ENCODE results near the gene RAB10. TPM values are rescaled to one million over a fixed set of nuclear protein-coding genes. Genes with fewer than 3 reads are reported as not detected.
"Not testable (repeated sequence)": the region's sequence is repeated elsewhere in the genome, so short reads cannot be mapped to it uniquely, and the experiment has no call there.

Gene RAB10
- polyA plus RNA-seq, 12 donors, result 104 to 161 (median 117) TPM; not detected in 1

DNA sequence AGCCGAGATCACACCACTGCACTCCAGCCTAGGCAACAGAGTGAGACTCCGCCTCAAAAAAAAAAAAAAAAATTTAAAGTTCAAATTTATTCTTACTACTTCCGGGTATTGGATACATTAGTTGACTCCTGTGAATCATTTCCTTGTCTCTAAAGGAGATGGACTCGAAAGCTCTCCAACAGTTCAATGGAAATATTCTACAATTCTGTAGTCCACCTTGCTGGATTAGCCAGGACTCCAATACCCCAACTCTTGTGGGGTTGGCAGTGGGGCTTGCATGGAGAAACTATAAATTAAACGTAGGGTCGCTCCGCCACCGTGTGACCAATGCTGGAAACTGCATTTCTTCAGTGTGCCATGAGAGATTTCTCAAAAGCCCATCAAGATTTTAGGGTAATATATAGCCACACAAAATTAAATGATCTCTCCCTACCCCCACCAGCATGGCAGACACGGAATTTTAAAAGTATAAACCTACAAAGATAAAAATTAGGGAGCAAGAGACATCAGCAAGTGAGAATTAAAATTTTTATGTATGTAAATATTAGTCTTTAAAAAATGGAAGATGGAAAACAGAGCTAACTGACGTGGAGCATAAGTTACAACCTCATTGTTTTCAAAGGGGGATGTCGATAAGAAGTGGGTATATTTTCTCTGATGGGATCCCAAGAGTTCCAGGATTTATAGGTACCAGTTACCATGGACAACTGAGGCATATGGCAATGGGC lies 111.2 kb downstream of the RAB10 start:
- DNase-seq, result peak; percentile 59

DNA sequence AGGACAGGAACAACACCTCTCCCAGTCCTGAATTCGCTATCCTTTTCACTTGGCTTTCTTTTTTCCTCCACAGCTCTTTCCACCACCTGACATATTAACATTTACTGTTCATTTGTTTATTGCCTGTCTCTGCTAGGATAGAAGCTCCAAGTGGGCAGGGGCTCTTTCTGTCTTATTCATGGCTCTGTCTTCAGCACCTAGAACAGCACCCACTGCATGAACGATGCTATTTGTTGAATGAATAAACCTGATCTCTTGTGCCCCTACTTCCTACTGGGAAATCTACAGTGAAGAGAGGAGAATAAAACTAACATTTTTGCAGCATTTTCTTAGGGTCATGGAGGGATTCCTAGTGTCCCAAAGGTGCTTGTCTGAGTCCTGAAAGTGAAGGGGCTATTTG lies 114.6 kb downstream of the RAB10 start:
- no peak for DNase-seq

GRCh38 chr2:26150243-26150642 lies 116.4 kb downstream of the RAB10 start:
- DNase-seq, result no peak

GRCh38 chr2:26157580-26157979 lies 123.7 kb downstream of the RAB10 start:
- DNase-seq, result no peak

DNA sequence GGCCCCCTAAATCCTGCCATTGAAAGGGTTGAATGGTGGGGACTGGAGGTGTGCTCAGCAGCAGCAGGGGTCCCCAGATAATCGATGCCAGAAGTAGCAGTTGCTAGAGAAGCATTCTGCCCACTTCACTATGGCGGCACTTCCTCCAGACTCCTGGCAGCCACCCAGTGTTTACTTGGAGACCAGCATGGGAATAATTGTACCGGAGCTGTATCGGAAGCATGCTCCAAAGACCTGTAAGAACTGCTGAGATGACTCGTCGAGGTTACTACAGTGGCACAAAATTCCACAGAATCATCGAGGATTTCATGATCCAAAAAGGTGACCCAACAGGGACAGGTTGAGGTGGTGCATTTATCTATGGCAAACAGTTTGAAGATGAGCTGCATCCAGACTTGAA lies 128.0 kb downstream of the RAB10 start:
- no peak for DNase-seq

DNA sequence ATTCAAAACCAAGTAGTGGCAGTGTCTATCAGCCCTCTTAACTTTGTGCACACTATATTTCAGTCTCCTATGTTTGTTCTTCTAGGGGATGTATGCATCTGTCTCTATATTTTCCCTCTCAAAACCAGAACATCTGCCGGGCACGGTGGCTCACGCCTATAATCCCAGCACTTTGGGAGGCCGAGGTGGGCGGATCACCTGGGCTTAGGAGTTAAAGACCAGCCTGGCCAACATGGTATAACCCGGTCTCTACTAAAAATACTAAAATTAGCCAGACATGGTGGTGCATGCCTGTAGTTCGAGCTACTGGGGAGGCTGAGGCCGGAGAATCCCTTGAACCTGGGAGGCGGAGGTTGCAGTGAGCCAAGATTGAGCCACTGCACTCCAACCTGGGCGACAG lies 129.1 kb downstream of the RAB10 start:
- DNase-seq, result no peak

DNA sequence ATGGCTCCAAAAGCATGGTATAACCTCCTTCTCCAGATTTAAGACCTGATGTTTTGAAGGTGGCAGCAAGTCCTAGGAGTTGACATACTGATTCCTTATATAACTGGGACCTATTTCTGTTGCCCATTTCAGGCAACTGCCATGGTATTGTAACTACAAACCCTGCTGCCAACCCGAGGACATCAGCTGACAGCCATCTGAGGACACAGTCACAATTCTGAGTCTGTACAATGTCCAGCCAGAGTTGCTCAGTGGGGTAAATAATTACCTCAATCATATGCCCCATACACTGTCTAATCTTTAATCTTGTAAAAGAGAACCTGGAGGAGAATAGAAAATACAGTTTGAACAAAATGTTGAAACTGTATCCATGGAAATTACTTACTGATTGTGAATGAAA lies 130.3 kb downstream of the RAB10 start:
- no peak for DNase-seq

DNA sequence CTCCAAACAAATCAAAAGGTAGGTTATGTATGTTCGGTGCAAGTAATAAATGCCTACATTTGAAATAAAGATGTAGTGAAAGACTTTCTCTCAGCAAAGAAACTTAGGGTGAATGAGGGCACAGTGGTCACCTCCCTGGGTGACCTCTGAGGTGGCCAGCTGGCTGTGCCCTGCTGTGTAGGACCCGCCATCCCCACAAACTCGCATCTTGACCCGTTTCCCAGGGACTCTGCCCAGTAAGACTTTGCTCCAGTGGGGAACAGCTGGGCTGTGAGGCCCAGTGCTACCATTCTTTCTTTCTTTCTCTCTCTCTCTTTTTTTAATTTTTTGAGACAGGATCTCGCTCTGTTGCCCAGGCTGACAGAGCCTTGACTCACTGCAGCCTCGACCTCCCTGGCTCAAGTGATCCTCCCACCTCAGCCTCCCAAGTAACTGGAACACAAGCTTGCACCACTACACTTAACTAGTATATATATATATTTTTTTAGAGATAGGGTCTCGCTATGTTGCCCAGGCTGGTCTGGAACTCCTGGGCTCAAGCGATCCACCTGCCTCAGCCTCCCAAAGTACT lies 130.8 kb downstream of the RAB10 start:
- no peak for DNase-seq

GRCh38 chr2:26165403-26165802 lies 131.5 kb downstream of the RAB10 start:
- no peak for DNase-seq

DNA sequence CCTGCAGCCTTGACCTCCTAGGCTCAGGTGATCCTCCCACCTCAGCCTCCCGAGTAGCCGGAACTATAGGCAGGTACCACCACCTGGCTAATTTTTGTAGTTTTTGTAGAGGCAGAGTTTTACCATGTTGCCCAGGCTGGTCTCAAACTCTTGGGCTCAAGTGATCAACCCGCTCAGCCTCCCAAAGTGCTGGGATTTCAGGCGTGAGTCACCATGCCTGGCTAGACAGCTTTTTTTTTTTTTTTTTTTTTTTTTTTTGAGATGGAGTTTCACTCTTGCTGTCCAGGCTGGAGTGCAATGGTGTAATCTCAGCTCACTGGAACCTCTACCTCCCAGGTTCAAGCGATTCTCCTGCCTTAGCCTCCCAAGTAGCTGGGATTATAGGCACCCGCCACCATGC lies 132.7 kb downstream of the RAB10 start:
- not testable (repeated sequence) for DNase-seq

- DNase-seq, result no peak
Observed at GRCh38 chr2:26168785-26169184, 134.9 kb downstream of the RAB10 start.

GRCh38 chr2:26169226-26169625 lies 135.3 kb downstream of the RAB10 start:
- DNase-seq, result no peak

DNA sequence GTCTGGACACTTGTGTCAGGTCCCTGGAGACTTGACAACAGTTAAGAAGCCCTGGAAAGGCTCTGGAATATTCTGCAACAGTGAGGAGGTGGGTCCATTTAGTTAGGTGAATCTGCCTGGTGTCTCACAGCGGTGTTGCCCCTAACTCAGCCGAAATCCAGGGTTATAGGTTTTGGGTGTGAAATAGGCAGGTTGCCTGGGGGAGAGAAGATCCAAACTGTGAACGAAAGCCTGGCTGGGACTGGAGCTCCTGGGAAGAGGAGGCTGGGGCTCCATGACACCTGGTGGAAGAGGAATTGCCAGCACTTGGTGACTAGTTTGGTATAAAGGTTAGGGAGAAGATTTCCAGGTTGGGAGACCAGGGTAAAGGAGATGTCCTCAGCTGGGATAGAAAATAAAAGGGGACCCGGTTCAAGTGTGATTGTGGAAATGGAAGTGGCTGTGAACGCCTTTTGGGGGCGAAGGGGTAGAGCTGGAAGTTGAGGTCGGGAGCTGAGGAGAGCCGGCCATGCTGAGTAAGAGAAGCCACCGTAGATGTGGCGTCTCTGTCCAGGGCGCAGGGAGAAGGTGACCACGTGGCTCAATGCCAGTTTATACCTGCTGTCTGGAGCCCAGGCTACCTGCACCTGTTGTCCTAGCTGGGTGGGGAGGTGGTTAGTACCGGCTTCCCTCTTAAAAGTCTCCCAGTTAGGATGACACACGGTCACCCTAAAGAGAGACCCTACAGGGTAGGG lies 136.0 kb downstream of the RAB10 start:
- no peak for DNase-seq

DNA sequence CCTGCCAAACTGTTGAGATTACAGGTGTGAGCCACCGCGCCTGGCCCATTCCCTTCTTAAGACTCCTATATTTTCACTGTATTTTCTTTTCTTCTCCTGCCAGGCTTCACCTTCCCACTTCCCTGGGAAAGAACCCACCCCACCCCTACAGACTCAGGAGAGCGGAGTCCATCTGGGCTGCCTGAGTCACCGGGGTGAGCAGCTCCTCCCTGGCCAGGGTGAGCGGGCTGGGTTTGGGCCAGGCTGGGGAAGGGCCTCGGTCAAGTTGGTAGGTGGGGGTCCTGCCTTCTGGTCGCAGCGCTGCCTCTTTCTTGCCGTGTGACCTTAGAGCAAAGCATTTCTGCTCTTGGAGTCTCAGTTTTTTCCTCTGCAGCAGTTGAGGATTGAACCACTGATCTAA lies 136.9 kb downstream of the RAB10 start:
- DNase-seq, result no peak

- DNase-seq, result no peak
Observed at GRCh38 chr2:26172189-26172870, 138.4 kb downstream of the RAB10 start.

DNA sequence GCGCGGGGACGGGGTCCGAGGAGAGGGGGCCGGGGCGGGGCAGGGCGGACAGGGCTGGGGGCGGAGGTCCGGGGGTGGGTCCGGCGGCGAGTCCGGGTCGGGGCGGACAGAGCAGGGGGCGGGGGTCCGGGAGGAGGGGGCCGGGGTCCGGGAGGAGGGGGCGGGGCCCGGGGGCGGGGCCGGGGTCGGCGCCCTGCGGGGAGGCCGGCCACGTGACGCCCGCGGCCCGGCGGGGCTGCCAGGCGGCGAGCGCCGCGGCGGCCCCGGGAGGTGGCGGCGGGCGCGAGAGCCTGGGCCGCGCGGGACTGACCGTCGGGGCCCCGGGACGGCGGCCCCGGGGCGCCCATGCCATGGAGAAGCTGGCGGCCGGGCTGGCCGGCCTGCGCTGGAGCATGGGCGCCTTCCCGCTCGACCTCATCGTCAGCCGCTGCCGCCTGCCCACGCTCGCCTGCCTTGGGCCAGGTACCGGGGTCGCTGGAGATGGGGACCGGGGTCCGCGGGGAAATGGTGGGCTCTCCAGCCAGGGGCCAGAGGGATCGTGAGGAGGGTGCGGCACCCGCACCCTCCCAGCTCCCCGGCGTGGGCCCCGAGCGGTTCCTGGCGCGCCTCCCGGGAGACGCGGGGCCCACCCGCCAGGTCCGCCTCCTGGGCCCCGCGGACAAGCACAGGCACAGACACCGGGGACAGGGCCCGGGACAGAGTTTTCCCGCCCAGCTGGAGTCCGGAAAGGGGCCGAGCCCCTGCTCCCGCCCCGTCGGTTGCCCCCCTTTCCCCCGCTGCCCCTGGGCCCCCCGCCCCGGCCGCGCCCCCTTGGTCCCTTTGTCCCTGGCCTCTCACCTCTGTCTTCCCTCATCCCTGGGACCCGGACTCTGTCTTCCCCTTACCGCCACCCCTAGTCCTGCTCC lies 139.2 kb downstream of the RAB10 start, which contains the start of gene GAREM2:
Gene GAREM2, plus strand, starts transcription at position 218 of the 905 bp plus-strand sequence. Its CDS starts 133 bp downstream, at position 351.
- DNase-seq, result no peak

GRCh38 chr2:26173776-26174482 lies 140.0 kb downstream of the RAB10 start:
- DNase-seq, result no peak

DNA sequence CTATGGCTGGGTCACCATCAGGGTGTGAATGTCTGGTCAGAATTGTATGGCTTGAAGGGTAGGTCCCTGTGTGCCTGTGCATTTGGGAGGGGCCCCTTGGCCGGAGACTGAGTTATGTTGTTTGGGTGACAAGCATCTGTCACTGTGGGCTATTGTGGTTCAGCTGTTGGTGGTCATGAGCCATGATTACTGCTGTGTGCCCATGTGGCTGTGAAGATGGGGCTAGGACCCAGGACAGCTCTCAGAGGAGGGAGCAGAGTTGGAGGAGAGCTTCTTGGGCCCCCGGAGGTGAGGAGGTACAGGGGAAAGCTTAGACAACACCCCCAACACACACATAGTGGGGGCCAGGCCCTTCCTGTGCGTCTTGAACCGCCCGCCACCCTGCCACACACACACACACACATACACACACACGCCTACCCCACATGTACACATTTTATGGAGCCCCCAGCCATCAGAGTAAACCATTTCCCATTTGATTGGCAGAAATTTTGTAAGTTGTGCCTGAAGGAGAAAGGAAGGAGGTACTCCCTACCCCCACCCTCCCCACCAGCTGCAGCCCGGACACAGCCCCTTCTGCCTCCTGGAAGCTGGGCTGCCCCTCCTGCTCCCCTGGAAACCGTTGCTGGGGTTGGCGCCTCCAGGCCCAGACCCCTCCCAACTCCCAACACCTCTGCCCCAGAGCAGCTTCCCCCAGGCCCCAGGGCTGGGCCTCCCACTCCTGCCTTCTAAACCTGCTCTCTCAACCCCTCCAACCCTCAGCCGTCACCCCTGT lies 141.0 kb downstream of the RAB10 start:
- no peak for DNase-seq

GRCh38 chr2:26175466-26176278 lies 141.8 kb downstream of the RAB10 start:
- no peak for DNase-seq
